HFF-Myc (cell line): ENCODE results near the gene GRIK4.

Experiments
- DNase-seq: peaks from one replicate; pipeline ENCODE4 v3.0.0-alpha.2; 2011; ENCODE audit warnings: low read depth; ENCODE audit errors: extremely low read depth
- H3K4me3 ChIP-seq: replicated peaks from 2 replicates; pipeline ENCODE4 v1.5.1; 2011; ENCODE audit warnings: low read depth, mild to moderate bottlenecking, control low read depth, low read length
- TF ChIP-seq, protein P1 (sequence below): IDR thresholded peaks from 2 replicates; pipeline ENCODE4 v1.5.1; 2012; ENCODE audit warnings: mild to moderate bottlenecking, low read depth, low read length, control low read depth; ENCODE audit errors: missing control alignments

Gene GRIK4, protein sequence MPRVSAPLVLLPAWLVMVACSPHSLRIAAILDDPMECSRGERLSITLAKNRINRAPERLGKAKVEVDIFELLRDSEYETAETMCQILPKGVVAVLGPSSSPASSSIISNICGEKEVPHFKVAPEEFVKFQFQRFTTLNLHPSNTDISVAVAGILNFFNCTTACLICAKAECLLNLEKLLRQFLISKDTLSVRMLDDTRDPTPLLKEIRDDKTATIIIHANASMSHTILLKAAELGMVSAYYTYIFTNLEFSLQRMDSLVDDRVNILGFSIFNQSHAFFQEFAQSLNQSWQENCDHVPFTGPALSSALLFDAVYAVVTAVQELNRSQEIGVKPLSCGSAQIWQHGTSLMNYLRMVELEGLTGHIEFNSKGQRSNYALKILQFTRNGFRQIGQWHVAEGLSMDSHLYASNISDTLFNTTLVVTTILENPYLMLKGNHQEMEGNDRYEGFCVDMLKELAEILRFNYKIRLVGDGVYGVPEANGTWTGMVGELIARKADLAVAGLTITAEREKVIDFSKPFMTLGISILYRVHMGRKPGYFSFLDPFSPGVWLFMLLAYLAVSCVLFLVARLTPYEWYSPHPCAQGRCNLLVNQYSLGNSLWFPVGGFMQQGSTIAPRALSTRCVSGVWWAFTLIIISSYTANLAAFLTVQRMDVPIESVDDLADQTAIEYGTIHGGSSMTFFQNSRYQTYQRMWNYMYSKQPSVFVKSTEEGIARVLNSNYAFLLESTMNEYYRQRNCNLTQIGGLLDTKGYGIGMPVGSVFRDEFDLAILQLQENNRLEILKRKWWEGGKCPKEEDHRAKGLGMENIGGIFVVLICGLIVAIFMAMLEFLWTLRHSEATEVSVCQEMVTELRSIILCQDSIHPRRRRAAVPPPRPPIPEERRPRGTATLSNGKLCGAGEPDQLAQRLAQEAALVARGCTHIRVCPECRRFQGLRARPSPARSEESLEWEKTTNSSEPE

DNA sequence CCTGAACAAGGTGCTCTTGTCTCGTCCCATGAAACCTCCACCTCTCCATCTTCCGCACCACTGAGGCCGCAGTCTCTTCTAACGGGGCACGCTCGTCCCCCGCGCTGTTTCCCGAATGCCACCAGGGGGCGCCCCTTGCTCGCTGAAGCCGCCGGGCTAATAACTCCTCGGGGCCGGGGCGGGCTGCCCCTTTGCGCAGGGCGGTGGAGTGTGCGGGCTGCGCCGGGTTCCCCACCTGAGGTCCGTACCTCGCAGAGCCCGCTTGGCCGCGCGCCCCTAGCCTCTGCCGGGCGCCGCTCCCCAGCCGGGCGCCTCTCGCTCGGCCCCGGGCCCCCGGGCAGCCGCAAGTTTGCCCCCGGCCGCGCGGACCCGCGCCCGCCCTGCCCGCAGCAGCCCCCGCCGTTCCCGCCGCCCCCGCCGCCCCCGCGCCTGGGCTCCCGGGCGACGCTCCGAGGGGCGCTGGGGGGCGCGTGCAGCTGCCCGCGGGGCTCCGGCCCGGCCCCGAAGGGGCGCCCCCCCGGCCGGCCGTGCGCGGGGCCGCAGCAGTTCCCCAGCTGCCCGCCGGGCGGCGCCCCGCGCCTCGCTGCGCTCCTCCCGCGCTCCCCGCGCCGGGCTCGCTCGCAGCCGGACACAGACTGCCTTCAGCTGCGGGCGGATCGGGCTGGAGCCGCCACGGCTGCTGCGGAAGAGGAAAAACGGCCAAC is at the start of gene GRIK4:
TSS of gene GRIK4 (plus strand) at position 633 of the 704 bp plus-strand sequence. CDS start 148,571 bp downstream, outside the sequence.
- TF ChIP-seq, protein P1, sequence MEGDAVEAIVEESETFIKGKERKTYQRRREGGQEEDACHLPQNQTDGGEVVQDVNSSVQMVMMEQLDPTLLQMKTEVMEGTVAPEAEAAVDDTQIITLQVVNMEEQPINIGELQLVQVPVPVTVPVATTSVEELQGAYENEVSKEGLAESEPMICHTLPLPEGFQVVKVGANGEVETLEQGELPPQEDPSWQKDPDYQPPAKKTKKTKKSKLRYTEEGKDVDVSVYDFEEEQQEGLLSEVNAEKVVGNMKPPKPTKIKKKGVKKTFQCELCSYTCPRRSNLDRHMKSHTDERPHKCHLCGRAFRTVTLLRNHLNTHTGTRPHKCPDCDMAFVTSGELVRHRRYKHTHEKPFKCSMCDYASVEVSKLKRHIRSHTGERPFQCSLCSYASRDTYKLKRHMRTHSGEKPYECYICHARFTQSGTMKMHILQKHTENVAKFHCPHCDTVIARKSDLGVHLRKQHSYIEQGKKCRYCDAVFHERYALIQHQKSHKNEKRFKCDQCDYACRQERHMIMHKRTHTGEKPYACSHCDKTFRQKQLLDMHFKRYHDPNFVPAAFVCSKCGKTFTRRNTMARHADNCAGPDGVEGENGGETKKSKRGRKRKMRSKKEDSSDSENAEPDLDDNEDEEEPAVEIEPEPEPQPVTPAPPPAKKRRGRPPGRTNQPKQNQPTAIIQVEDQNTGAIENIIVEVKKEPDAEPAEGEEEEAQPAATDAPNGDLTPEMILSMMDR = peak; percentile 91
- no peak for DNase-seq
- peak within 1 kb of the TSS; percentile 13; the same call in 1 of the 2 replicates for H3K4me3 ChIP-seq

DNA sequence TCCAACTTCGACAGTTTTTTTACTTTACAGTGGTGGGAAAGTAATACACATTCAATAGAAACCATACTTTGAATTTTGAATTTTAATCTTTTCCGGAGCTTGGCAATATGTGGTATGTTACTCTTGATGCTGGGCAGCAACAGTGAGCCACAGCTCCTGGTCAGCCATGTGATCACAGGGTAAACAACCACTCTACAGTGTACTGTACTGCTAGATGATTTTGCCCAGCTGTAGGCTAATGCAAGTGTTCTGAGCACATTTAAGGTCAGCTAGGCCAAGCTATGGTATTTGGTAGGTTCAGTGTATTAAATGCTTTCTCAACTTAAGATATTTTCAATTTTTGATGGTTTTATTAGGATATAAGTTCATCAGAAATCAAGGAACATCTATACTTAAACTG is 48.7 kb upstream of the GRIK4 start:
- no peak overlapping the region for H3K4me3 ChIP-seq
- DNase-seq = no peak
- TF ChIP-seq, protein P1 = no peak

DNA sequence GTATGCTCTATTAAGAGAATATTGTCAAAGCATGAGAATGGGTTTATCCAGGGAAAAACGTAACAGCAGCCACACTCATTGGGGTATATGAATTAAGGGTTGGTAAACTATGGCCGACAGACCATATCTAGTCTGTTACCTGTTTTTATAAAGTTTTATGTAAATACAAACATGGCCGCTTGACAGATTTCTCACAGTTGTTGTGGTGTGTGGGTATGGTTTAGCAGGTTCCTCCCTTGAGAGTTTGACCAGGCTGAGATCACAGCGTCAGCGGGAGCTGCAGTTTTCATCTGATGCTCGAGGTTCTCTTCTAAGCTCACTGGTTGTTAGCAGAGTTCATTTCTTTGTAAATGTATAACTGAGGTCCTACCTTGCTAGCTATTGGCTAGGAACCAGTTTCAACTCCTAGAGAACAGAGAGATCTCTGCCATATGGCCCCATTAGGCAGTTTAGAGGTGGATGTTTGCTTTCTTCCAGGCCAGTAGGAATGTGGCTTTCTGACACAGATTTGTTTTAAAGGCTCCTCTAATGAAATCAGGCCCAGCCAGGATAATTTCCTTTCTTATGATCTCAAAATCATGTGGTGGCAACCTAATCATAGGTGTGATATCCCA is 45.5 kb upstream of the GRIK4 start:
- TF ChIP-seq, protein P1 = no peak
- H3K4me3 ChIP-seq = no peak overlapping the region
- DNase-seq = no peak

DNA sequence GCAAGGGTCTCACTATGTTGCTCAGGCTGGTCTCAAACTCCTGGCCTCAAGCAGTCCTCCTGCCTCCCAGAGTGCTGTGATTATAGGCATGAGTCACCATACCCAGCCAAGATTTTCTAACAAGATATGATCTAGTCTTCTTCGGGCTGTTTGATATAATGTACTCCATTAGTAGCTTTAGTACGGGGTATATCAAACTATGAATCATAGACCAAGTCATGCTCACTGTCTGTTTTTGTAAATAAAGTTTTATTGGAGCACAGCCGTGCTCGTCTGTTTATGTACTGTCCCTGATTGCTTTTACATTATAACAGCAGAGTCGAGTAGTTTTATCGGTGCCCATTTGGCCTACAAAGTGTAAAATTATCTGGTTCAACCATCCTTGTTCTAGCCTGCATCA is 43.9 kb upstream of the GRIK4 start:
- TF ChIP-seq, protein P1 = no peak
- no peak overlapping the region for H3K4me3 ChIP-seq
- peak; percentile 24 for DNase-seq

DNA sequence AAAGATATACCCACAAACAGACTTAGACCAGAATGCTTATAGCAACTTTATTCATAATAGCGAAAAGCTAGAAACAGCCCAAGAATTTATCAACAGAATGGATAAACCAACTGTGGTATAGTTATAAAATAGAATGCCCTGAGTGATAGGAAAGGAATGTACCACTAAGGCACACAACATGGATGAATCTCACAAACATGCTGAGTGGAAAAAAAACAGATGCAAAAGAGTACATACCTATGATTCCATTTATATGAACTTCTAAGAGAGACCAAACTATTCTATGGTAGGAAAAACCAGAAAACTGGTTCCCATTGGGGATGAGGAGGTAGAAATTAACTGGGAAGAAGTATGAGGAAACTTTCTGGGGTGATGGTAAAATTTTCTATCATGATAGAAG is 40.4 kb upstream of the GRIK4 start:
- no peak overlapping the region for H3K4me3 ChIP-seq
- no peak for DNase-seq
- TF ChIP-seq, protein P1 = no peak

DNA sequence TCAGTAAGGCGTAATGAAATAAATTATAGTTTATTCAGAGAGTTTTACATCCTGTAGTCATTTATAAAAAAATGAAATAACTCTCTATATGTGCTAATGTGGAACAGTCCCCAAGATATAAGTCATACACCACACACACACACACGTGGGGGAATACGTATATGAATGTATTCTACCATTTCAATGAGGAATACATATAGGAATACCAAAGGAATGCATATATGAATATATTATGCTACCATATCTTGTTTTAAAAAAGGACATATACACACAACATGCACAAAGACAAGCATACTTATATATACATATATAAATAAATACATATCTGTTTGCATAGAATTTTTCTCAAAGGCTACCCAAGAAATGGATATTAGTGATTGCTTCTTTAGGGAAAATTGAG is 39.6 kb upstream of the GRIK4 start:
- TF ChIP-seq, protein P1 = no peak
- no peak overlapping the region for H3K4me3 ChIP-seq
- no peak for DNase-seq
